ENCODE data around the gene CDH24. TPM values are rescaled to one million over a fixed set of nuclear protein-coding genes. Genes with fewer than 3 reads are reported as not detected.

The CDH24 gene
- total and polyA plus RNA-seq, 2 of the 13 experiments (the other 11 are each of a cell fraction or from before 2014, with no cell fraction given) = 0.69 to 0.99 TPM

GRCh38 chr14:23052182-23052623 is 5.1 kb downstream of the CDH24 start (continued):
- TF ChIP-seq ZNF609 (CRISPR knock-in tag; IDR thresholded peaks at IDR 0.05; ENCODE audit: borderline replicate concordance) (peak; percentile 58; the same call in 1 of the 2 replicates), MTA3 (CRISPR knock-in tag; IDR thresholded peaks at IDR 0.05) (no peak), KIAA2018 (CRISPR knock-in tag; IDR thresholded peaks at IDR 0.05; ENCODE audit: borderline replicate concordance) (no peak), ZNF143 (CRISPR knock-in tag; IDR thresholded peaks at IDR 0.05) (no peak), HDAC2 (CRISPR knock-in tag; IDR thresholded peaks at IDR 0.05) (no peak), ZFP36 (IDR thresholded peaks at IDR 0.05; ENCODE audit: borderline replicate concordance, low read depth, low read length, partially characterized antibody) (no peak), MAF1 (CRISPR knock-in tag; IDR thresholded peaks at IDR 0.05; ENCODE audit: borderline replicate concordance) (0 out of 2 replicates have a peak, but pooled peaks have one; percentile 55), NFKBIZ (CRISPR knock-in tag; IDR thresholded peaks at IDR 0.05) (no peak), ZNF704 (CRISPR knock-in tag; IDR thresholded peaks at IDR 0.05; ENCODE audit: borderline replicate concordance) (0 out of 2 replicates have a peak, but pooled peaks have one; percentile 27), BCLAF1 (IDR thresholded peaks at IDR 0.05) (no peak)
